ENCODE data around the gene ACACB.

The ACACB gene

GRCh38 chr12:109253913-109254544 is 137.6 kb downstream of the ACACB start:
- DNase-seq (ENCODE audit: low read depth in 2 of 2) = no peak

DNA sequence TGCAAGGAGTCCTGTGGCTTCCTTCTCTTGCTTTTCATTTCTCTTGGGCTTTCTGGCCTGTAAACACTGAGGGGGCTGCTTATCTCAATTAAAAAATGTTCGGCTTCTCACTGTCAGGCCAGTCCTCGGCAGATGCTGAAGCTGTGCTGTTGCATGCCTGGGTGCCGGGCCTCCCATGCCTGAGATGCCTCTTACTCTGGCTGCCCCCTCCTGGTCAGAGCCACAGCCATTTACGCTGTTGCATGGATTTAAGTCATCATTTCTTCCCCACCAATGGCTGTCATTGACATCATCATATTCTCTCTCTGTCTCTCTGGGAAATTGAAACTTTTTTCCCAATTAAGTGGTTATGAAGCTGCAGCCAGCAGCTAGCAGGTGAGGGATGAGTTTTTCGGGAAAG is 139.0 kb downstream of the ACACB start:
- no peak for DNase-seq (ENCODE audit: low read depth in 2 of 2)

GRCh38 chr12:109256011-109256410 is 139.6 kb downstream of the ACACB start:
- no peak for DNase-seq (ENCODE audit: low read depth in 2 of 2)

GRCh38 chr12:109258201-109258600 is 141.8 kb downstream of the ACACB start:
- no peak for DNase-seq (ENCODE audit: low read depth in 2 of 2)

DNA sequence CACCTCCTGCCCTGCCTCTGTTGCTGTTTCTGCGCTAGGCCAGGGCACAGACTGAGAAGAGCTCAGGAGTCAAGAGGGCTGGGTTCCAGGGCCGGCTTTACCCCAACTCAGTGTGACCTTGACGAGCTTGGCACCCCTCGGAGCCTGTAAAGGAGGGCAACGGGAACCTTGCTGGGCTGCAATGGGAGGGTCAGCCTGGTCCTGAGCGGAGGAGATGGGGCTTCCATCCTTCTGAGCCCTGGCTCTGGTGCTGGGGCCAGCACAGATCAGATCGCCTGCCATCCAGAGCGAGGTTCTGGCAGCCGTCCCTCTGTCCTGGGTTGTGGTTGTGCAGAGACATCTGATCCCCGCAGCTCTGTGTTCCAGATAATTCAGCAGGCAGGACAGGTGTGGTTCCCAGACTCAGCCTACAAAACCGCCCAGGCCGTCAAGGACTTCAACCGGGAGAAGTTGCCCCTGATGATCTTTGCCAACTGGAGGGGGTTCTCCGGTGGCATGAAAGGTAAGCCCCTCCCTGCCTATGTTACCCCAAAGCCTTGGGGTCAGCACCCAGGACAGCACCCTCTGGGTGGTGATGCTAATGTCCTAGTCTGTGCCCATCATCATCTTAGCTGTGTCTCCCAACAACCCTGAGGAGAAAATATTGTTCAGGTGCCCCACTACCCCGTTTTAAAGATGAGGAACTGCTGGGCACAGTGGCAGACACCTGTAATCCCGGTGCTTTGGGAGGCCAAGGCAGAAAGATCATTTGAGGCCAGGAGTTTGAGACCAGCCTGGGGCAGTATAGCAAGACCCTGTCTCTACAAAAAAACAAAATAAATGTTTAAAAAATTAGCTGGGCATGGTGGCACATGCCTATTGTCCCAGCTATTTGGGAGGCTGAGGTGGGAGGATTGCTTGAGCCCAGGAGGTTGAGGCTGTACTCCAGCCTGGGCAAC is 142.5 kb downstream of the ACACB start:
- DNase-seq (ENCODE audit: low read depth in 2 of 2) = no peak

DNA sequence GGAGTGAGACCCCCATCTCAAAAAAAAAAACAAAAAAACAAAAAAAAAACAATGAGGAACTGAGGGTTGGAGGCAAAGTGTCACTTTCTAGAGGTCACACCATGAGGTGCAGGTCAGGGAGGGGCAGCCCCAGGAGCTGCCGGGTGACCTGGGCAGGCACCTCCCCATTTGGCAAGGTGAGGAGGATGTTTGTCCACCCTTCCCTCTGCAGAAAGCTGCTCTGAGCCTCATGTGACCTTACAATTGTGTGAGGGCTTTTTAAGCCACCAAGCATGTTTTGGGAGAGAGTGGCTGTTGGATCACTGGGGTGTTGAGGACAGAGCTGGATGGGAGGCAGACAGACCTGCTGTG is 143.1 kb downstream of the ACACB start:
- DNase-seq (ENCODE audit: low read depth in 2 of 2) = no peak

DNA sequence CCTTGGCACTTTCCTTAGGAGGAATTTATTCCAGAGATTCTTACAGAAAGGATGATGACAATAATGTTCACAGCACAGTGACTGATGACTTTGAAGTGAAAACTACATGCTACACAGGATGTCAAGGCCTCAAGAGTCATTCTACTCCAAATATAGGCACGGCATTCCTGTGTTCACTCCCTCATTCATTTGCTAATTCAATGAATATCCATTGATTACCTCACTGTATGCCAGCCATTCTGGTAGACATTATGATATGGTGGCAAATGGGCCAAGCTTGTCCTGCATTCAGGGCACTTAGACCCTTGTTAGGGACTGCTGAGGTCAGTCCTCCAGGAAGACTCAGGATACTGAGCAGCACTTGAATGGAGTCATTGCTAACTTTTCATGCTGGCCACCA is 144.7 kb downstream of the ACACB start:
- DNase-seq (ENCODE audit: low read depth in 2 of 2) = no peak

DNA sequence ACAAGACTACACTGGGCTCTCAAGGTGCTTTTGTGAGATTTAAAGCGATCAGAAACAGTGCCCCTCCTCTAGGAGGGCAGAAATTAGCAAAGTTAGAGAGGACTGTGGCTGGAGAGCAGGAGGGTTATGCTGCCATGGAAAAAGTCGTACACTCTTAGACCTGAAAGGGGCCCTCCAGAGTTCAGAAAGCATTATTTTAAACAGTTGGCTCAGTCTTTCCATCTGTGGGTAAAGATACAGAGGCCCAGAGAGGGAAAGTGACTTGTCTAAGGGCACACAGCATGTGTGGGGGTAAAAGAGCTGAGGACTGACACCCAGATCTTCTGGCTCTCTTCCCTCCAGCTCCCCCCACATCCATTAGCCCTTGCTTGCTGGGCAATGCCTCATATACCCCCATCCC is 145.6 kb downstream of the ACACB start:
- no peak for DNase-seq (ENCODE audit: low read depth in 2 of 2)

- DNase-seq (ENCODE audit: low read depth in 2 of 2) = no peak
Observed at GRCh38 chr12:109263439-109263838, 147.1 kb downstream of the ACACB start.

DNA sequence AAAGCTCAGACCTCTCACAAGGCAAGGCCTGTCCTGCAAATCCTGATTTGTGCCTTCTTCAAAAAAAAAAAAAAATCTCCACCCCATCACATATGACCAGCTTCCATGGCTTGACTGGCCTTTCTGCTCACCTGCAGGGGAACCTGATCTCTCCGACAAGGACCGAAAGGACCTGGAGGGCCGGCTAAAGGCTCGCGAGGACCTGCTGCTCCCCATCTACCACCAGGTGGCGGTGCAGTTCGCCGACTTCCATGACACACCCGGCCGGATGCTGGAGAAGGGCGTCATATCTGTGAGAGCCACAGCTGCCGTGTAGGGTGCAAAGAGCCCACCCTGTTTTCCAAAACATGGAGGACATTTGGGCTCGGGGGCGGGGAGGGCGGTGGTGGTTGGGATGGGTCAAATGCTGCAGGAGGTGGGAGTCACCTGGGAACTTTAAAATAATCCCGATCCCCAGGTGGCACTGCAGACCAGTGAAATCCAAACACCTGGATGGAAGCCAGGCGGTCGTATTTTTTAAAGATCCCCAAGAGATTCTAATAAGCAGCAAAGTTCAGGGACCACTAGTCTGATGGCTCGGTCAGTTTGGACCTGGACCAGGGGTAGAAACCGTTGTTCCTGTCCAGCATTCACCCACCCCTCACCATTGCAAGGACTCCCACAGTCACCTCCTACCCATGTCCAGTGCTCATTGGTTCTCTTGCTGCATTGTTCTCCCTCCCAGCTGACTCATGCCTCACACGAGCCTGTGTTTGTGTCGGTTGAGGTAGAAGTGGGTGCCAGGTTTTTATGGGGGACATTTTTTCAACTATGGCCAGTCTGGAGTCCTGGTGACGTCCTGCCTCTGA is 147.9 kb downstream of the ACACB start:
- DNase-seq (ENCODE audit: low read depth in 2 of 2) = peak; percentile 35 to 40

- DNase-seq (ENCODE audit: low read depth in 2 of 2) = no peak
Observed at GRCh38 chr12:109264943-109265650, 148.7 kb downstream of the ACACB start.

DNA sequence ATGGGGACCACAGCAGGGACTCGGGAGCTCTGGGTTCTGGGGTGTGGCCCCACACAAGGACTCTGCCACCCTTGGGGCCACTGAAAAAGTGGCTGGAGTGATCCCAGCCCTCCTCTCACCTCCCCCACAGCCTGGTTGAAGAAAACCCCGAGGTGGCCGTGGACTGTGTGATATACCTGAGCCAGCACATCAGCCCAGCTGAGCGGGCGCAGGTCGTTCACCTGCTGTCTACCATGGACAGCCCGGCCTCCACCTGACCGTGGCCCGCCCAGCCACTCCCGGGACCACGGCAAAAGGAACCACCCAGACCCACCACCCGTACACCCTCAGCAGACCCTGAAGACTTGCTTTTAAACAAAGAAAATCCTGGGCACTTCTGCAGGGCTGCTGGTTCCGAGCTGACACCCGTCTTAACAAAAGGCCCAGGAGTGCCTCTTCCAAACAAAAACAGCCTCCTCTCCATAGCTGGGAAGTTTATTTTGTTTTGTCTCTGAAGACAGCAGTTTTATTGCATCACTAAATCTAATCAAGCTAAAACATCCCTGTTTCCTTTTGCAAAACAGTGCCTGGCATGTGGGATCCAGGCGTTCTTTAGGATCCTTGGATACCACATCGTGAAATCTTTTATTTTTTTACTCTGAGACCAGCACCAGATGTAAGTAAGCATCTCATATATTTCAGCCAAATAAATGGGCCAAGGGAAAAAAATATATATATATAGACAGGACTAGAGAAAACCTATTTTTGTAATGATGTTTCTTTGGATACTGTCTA is 149.9 kb downstream of the ACACB start:
- DNase-seq (ENCODE audit: low read depth in 2 of 2) = no peak

DNA sequence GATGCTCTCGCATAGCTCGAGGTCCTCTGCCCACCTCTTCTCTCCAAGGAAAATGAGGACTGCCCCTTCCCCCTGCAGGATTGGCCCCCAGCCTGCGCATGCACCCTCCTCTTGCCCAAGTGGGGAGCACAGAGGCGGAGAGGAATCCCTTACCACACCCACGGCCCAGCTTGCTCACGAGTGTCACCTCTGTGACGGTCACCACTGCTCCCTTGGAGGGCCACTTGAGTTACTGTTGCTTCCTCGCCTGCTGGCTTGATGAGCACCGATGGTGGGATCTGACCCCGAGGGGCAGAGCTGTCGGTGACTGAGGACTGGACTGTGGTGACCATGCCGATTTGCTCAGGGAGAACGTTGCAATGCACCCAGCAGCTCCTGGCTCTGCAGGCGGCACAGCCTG is 151.0 kb downstream of the ACACB start:
- DNase-seq (ENCODE audit: low read depth in 2 of 2) = no peak

DNA sequence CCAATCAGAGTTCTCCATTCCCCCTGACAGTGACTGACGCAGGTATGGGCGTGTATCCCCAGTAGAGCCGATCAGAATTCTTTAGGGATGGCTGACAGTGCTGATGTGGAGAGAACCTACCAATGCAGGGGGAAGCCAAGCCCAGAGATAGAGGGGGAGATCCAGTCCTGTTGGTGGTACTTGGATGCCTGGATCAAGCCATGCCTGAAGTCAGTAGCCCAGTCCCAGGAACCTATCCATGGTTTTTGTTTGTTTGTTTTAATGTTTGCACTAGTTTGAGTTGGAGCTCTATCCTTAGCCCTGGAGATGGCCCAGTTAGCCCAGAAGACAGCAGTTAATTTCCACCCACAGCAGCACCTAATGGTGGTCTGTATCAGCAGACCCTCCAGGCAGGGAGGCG is 152.5 kb downstream of the ACACB start:
- DNase-seq (ENCODE audit: low read depth in 2 of 2) = no peak

- no peak for DNase-seq (ENCODE audit: low read depth in 2 of 2)
Observed at GRCh38 chr12:109269428-109269827, 153.0 kb downstream of the ACACB start.

GRCh38 chr12:109270494-109270893 is 154.1 kb downstream of the ACACB start:
- no peak for DNase-seq (ENCODE audit: low read depth in 2 of 2)

- no peak for DNase-seq (ENCODE audit: low read depth in 2 of 2)
Observed at GRCh38 chr12:109271418-109271817, 155.0 kb downstream of the ACACB start.

- no peak for DNase-seq (ENCODE audit: low read depth in 2 of 2)
Observed at GRCh38 chr12:109273354-109273753, 157.0 kb downstream of the ACACB start.

DNA sequence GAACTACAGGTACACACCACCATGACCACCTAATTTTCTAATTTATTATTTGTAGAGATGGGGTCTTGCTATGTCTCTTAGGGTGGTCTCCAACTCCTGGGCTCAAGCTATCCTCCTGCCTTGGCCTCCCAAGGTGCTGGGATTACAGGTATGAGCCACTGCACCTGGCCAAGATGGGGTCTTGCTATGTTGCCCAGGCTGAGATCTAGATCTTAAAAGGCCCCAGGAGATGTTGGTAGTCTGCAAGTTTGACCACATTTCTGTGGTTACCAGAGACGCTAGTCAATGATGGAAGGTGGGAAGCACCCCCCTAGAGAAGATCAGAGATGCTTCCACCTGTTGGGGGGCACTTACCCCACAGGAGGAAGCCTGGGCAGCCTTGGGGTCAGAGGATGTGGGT is 158.0 kb downstream of the ACACB start:
- no peak for DNase-seq (ENCODE audit: low read depth in 2 of 2)

- no peak for DNase-seq (ENCODE audit: low read depth in 2 of 2)
Observed at GRCh38 chr12:109275173-109275572, 158.8 kb downstream of the ACACB start.

- DNase-seq (ENCODE audit: low read depth in 2 of 2) = no peak
Observed at GRCh38 chr12:109276160-109276559, 159.8 kb downstream of the ACACB start.
